Measurements from ENCODE around the gene DELE1. TPM values are rescaled to one million over a fixed set of nuclear protein-coding genes. Genes with fewer than 3 reads are reported as not detected.
"Not testable (repeated sequence)": the region's sequence is repeated elsewhere in the genome, so short reads cannot be mapped to it uniquely, and the experiment has no call there.

Gene DELE1
- polyA plus RNA-seq, 1 experiment: 54.7 TPM

DNA sequence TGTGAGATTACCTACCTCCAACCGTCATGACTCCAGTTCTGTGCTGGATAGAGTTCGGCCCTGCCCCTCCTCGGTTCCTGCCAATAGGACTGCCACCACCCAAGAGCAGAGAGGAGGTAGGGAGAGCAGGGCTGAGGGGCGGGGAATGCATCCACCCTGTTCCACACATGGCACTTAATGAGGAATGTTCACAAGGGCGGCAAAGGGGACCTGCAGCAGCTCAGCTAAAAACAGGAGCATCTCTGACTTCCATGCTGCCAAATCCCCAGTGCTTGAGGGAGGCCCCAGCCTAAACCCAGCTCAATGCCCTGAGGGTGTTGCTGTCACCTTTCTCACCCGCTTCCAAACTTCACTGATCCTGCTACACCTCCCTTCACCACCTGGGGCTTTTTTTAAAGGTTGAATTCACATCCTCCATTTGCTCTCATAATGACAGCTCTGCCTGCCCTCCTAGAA, 7.8 kb upstream of the DELE1 start:
- no peak for DNase-seq (ENCODE audit: low read depth, low spot score)
- TF ChIP-seq, protein P1, sequence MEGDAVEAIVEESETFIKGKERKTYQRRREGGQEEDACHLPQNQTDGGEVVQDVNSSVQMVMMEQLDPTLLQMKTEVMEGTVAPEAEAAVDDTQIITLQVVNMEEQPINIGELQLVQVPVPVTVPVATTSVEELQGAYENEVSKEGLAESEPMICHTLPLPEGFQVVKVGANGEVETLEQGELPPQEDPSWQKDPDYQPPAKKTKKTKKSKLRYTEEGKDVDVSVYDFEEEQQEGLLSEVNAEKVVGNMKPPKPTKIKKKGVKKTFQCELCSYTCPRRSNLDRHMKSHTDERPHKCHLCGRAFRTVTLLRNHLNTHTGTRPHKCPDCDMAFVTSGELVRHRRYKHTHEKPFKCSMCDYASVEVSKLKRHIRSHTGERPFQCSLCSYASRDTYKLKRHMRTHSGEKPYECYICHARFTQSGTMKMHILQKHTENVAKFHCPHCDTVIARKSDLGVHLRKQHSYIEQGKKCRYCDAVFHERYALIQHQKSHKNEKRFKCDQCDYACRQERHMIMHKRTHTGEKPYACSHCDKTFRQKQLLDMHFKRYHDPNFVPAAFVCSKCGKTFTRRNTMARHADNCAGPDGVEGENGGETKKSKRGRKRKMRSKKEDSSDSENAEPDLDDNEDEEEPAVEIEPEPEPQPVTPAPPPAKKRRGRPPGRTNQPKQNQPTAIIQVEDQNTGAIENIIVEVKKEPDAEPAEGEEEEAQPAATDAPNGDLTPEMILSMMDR (IDR thresholded peaks at IDR 0.05; ENCODE audit: low read depth, low read length): no peak
- Histone ChIP-seq H3K27ac (ENCODE audit: low read depth, low read length) (no peak overlapping the region), H3K27me3 (ENCODE audit: control insufficient read depth, insufficient read depth, low read length) (peaks cover 43% of the 10 kb centered on the region), H3K4me3 (ENCODE audit: low read depth, low read length) (no peak overlapping the region), H3K9me3 (ENCODE audit: control insufficient read depth, insufficient read depth, low read length) (no peaks in the 10 kb centered on the region)
- POLR2A ChIA-PET: no interaction called here
- CTCF ChIA-PET: interaction anchor here (0.8 to 2.8 kb wide), 11 partner anchors 9 to 224 kb away, joined by 3 to 11 read pairs (median 4); partner anchors contain the start of genes PCDH1 and RNF14

DNA sequence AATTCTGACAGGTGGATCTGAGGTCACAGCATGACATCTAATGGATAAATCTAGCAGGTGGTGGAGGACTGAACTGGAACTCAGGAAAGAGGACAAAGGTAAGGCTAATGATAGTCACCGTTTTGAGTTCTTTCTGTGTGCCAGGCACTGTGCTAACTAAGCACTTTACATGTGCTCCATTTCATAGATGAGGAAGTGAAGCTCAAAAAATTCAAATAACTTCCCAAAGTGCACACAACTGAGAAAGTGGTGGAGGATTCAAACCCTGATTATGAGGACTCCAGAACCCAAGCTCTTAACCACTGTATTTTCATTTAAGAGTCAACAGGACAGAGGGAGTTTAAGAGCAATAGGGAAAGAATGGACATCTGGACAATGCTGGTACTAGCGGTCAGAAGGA, 7.1 kb upstream of the DELE1 start:
- no peaks in the 10 kb centered on the region for H3K9me3 ChIP-seq (ENCODE audit: control insufficient read depth, insufficient read depth, low read length)
- no peak overlapping the region for H3K27ac ChIP-seq (ENCODE audit: low read depth, low read length)
- no peak overlapping the region for H3K4me3 ChIP-seq (ENCODE audit: low read depth, low read length)
- H3K27me3 ChIP-seq (ENCODE audit: control insufficient read depth, insufficient read depth, low read length): peaks cover 43% of the 10 kb centered on the region
- no peak for DNase-seq (ENCODE audit: low read depth, low spot score)
- ChIA-PET POLR2A (no interaction called here), CTCF (interaction anchor here (0.8 to 2.5 kb wide), 6 partner anchors 10 to 224 kb away, joined by 3 to 11 read pairs (median 4); partner anchors contain the start of gene RNF14)
- TF ChIP-seq, protein P1 (IDR thresholded peaks at IDR 0.05; ENCODE audit: low read depth, low read length): no peak

DNA sequence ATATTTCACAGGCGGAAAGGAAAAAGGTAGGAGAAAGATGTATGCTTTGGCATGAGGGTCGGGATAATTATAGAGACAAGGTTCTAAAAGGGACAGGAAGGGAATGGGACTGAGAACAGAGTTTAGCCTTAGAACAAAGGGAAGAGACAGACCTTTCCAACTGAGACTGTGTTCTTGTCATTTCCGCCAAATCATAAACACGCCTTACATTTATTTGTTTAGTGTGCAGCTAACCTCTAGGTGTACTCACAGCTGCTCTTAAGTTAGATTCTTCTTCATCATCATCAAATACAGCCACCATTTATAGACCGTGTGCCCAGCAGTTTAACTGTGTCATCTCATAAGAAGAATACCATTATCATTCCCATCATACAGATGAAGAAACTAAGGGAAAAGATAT, 5.9 kb upstream of the DELE1 start:
- Histone ChIP-seq H3K27me3 (ENCODE audit: control insufficient read depth, insufficient read depth, low read length) (peaks cover 40% of the 10 kb centered on the region), H3K27ac (ENCODE audit: low read depth, low read length) (no peak overlapping the region), H3K9me3 (ENCODE audit: control insufficient read depth, insufficient read depth, low read length) (no peaks in the 10 kb centered on the region), H3K4me3 (ENCODE audit: low read depth, low read length) (no peak overlapping the region)
- TF ChIP-seq, protein P1 (IDR thresholded peaks at IDR 0.05; ENCODE audit: low read depth, low read length): no peak
- CTCF ChIA-PET: interaction anchor here (1.0 to 1.2 kb wide), 2 partner anchors 38 to 43 kb away, joined by 3 to 4 read pairs; no protein-coding TSS in a partner anchor
- no peak for DNase-seq (ENCODE audit: low read depth, low spot score)
- POLR2A ChIA-PET: no interaction called here

DNA sequence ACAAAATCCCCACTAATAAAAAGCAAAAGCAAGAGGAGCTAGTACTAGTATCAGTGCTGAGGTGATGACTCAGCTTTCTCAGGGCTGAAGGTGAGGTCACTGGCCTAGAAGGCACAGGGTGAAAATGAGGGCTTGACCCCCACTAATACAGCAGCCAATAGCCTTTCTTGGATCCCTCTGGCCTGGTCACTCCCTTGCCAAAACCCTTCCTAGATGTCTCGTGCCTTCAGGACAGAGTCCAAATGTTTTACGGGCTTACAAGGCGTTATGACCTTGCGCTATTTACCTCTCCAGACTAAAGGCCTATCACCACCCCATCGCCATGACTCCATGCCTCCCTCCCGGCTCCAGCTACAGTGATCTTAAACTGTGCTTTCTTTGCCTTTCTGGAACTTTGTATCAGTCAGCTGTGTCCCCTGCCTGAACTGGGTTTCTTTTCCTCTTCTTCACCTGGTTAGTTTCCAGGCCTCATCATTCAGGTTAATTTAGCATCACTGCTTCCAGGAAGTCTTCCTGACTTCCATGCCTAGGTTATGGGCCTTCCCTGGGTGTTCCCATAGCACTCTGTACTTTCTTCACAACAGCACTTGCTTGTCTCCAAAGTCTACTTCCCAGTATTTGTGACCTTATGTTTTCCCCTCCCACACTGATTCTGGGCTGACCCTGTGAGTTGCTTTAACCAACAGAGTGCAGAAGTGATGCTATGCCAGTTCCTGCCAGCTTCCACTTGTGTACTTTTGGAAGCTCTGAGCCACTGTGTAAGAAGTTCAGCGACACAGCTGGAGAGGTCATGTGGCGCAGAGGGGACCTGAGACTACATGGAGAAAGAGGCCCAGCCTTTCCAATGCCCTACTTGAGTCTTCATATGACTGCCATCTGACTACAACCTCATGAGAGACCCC, 4.2 kb upstream of the DELE1 start:
- Histone ChIP-seq H3K9me3 (ENCODE audit: control insufficient read depth, insufficient read depth, low read length) (no peaks in the 10 kb centered on the region; the same call in 1 of the 2 replicates), H3K4me3 (ENCODE audit: low read depth, low read length) (no peak overlapping the region), H3K27ac (ENCODE audit: low read depth, low read length) (no peak overlapping the region), H3K27me3 (ENCODE audit: control insufficient read depth, insufficient read depth, low read length) (peaks cover 24% of the 10 kb centered on the region)
- POLR2A ChIA-PET: no interaction called here
- TF ChIP-seq, protein P1 (IDR thresholded peaks at IDR 0.05; ENCODE audit: low read depth, low read length): no peak
- DNase-seq (ENCODE audit: low read depth, low spot score): no peak
- CTCF ChIA-PET: interaction anchor here (1.1 kb wide), 1 partner anchor 227 kb away, joined by 5 read pairs; no protein-coding TSS in a partner anchor

DNA sequence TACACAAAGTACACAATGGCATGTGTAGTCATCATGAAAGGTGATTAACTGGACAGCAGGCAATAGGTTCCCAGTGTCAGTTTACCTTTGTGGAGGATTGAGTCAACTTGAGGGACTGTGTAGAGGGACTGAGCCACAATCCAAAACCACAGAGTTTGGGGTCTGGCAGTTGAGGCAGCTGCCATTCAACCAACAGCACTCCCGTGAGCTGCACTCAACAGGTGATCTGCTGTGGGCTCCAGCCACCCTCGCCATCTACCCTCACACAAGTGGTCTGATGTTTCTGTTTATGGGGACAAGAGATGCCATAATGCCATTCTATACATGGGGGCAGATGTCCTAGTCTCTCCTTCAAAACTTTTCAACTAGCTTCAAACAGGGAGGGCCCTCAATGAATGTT, 2.9 kb upstream of the DELE1 start:
- CTCF ChIA-PET: no interaction called here
- TF ChIP-seq, protein P1 (IDR thresholded peaks at IDR 0.05; ENCODE audit: low read depth, low read length): no peak
- no peaks in the 10 kb centered on the region; the same call in 1 of the 2 replicates for H3K9me3 ChIP-seq (ENCODE audit: control insufficient read depth, insufficient read depth, low read length)
- no peak for DNase-seq (ENCODE audit: low read depth, low spot score)
- no peak overlapping the region for H3K4me3 ChIP-seq (ENCODE audit: low read depth, low read length)
- POLR2A ChIA-PET: no interaction called here
- H3K27me3 ChIP-seq (ENCODE audit: control insufficient read depth, insufficient read depth, low read length): peaks cover 13% of the 10 kb centered on the region
- no peak overlapping the region for H3K27ac ChIP-seq (ENCODE audit: low read depth, low read length)

DNA sequence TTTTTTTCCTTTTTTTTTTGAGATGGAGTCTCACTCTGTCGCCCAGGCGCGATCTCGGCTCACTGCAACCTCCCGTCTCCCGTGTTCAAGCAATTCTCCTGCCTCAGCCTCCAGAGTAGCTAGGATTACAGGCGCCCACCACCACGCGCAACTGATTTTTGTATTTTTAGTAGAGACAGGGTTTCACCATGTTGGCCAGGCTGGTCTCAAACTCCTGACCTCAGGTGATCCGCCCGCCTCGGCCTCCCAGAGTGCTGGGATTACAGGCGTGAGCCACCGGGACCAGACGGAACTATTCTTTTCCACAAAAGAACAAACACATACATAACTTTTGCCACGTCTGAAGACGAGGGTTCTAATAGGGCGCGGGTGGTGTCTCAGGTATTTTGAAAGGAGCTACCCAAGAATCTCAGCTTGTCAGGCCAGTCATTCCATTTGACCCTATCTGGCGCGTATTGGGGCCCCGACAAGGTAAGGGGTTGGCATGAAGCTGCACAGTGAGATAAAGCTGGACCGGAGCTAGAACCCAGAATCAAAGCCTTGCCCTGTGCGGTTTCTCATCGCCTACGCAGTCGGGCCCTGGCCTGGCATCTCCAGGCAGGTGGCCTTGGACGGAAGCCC, 734 bp upstream of the DELE1 start:
- H3K4me3 ChIP-seq (ENCODE audit: low read depth, low read length): peak overlapping the region; percentile 87
- not testable (repeated sequence) for H3K27me3 ChIP-seq (ENCODE audit: control insufficient read depth, insufficient read depth, low read length); DNase-seq (ENCODE audit: low read depth, low spot score); H3K9me3 ChIP-seq (ENCODE audit: control insufficient read depth, insufficient read depth, low read length)
- POLR2A ChIA-PET: interaction anchor here (0.5 to 1.6 kb wide), 12 partner anchors 13 to 241 kb away, joined by 3 to 9 read pairs (median 4); partner anchors contain the start of genes ARAP3, PCDH12 and RNF14
- CTCF ChIA-PET: interaction anchor here (0.6 to 2.6 kb wide), 5 partner anchors 36 to 231 kb away, joined by 3 to 19 read pairs (median 9); partner anchors contain the start of gene RNF14
- H3K27ac ChIP-seq (ENCODE audit: low read depth, low read length): peak overlapping the region; percentile 99
